Tibial nerve (tissue), 4 donors: Measurements from ENCODE around the gene SDK1. TPM values are rescaled to one million over a fixed set of nuclear protein-coding genes. Genes with fewer than 3 reads are reported as not detected.

ENCODE experiments used
- DNase-seq, 2 donors: peaks; one replicate each; pipeline ENCODE4 v3.0.0-alpha.2; 2019; ENCODE audit warnings: low spot score in 2 of 2
- H3K27ac ChIP-seq, 4 donors: fragments of 200-600 bp; sonication (generic) in 3 of 4; one replicate each; pipeline ENCODE4 v1.5.1; 2017 to 2019; ENCODE audit warnings: mild to moderate bottlenecking in 1 of 4
- H3K27me3 ChIP-seq, 2 donors: fragments of 200-600 bp; sonication (generic) in 1 of 2; one replicate each; pipeline versions ENCODE4 v1.5.1 to v1.6.0; 2017 to 2019
- H3K36me3 ChIP-seq, 3 donors: fragments of 200-600 bp; sonication (generic); one replicate each; pipeline ENCODE4 v1.5.1; 2018 to 2019
- H3K4me1 ChIP-seq, 4 donors: fragments of 200-600 bp; sonication (generic) in 3 of 4; one replicate each; pipeline ENCODE4 v1.5.1; 2017 to 2019
- H3K4me3 ChIP-seq, 4 donors: fragments of 200-600 bp; sonication (generic) in 3 of 4; one replicate each; pipeline ENCODE4 v1.5.1; 2017 to 2019; ENCODE audit warnings: mild to moderate bottlenecking in 1 of 4, moderate library complexity in 1 of 4
- H3K9me3 ChIP-seq, 4 donors: fragments of 200-600 bp; sonication (generic) in 3 of 4; one replicate each; pipeline ENCODE4 v1.5.1; 2017 to 2019
- EP300 ChIP-seq, 2 donors: sonication (generic); formaldehyde crosslinking; IDR thresholded peaks; one replicate each; pipeline ENCODE4 v1.6.1; 2017; ENCODE audit warnings: antibody characterized with exemption in 2 of 2, mild to moderate bottlenecking in 1 of 2
- POLR2A ChIP-seq, 2 donors: fragments of 450-650 bp; IDR thresholded peaks; one replicate each; pipeline ENCODE4 v1.6.1; 2017; ENCODE audit warnings: antibody characterized with exemption in 2 of 2, mild to moderate bottlenecking in 2 of 2, moderate library complexity in 2 of 2
- WGBS, 2 donors: methylation state at CpG; one replicate each; pipeline ENCODE4 v1.1.5; 2018; 5-methylcytosine and 5-hydroxymethylcytosine counted together
- total RNA-seq, 4 donors: library from RNA; depleted of rRNA; stranded (reverse); fragments of >200 nt; gene quantifications; one replicate each; pipeline ENCODE4 v1.1.0, GENCODE V29; 2016
- TF ChIP-seq, protein P1 (sequence below), 5 experiments: fragments of 200-600 bp in 3 of 5; fragments of 450-650 bp in 2 of 5; sonication (generic) in 3 of 5; IDR thresholded peaks; one replicate each; pipeline ENCODE4 v1.5.1; 2016 to 2019; ENCODE audit warnings: antibody characterized with exemption in 5 of 5, mild to moderate bottlenecking in 3 of 5, moderate library complexity in 2 of 5

The SDK1 gene
- total RNA-seq, 4 donors from 2014 or later, result 8.2 to 16.2 (median 12.9) TPM

DNA sequence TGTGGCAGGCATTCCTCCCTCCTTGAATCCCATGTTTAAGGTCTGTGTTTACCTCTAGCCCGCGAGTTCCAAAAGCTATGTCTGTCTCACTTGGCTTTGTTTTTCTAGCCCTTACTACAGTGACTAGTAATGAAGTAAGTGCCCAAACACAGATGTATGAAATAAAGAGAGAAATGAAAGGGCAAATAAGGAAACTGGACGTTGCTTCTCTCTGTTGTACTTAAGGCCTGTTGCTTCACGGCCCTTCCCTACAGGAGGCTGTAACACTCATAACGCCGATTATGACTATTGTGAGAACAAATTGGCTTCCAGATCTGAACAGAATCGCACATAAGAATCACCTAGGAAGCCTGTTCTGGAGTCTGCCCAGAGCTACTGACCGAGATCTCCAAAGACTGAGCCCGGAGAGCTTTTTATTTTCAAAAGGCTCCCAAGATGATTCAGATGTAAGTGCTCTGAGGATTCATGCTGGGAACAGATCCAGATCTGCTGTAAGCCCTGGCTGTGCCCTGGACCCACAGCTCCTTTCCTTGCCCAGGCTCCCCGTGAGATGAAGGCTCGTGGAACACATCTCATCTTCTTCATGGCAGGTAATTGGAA, 432.6 kb downstream of the SDK1 start:
- Histone ChIP-seq H3K4me3 (no peak overlapping the region), H3K27me3 (no peaks in the 10 kb centered on the region), H3K36me3 (no peaks in the 10 kb centered on the region), H3K27ac (no peak overlapping the region), H3K4me1 (no peaks in the 10 kb centered on the region), H3K9me3 (peaks cover 0 to 23% (median 0%) of the 10 kb centered on the region in 4 donors)
- DNase-seq, result no peak
- 80 to 81% methylated on average over 11 of the region's 11 CpGs for WGBS, 2 donors
- TF ChIP-seq EP300 (IDR thresholded peaks at IDR 0.05), result no peak
- TF ChIP-seq, protein P1, sequence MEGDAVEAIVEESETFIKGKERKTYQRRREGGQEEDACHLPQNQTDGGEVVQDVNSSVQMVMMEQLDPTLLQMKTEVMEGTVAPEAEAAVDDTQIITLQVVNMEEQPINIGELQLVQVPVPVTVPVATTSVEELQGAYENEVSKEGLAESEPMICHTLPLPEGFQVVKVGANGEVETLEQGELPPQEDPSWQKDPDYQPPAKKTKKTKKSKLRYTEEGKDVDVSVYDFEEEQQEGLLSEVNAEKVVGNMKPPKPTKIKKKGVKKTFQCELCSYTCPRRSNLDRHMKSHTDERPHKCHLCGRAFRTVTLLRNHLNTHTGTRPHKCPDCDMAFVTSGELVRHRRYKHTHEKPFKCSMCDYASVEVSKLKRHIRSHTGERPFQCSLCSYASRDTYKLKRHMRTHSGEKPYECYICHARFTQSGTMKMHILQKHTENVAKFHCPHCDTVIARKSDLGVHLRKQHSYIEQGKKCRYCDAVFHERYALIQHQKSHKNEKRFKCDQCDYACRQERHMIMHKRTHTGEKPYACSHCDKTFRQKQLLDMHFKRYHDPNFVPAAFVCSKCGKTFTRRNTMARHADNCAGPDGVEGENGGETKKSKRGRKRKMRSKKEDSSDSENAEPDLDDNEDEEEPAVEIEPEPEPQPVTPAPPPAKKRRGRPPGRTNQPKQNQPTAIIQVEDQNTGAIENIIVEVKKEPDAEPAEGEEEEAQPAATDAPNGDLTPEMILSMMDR (IDR thresholded peaks at IDR 0.05), result no peak
- no peak for TF ChIP-seq POLR2A (IDR thresholded peaks at IDR 0.05)

DNA sequence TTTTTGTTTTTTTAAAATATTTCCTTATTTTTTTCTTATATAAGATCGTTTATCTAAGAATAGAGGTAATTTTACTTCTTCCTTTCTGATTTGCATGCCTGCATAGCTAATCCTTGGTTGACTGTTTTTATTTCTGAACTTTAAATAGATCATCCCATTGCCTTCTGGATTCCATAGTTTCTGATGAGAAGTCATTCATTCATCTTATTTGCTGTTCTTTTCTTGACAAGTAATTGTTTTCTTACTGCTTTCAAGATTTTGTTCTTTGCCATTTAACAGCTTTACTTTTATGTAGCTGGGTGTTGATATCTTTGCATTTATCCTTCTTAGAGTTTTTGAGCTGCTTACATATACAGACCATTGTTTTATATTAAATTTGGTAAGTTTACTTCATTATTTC, 437.9 kb downstream of the SDK1 start:
- Histone ChIP-seq H3K36me3 (no peaks in the 10 kb centered on the region), H3K4me3 (no peak overlapping the region), H3K27me3 (no peaks in the 10 kb centered on the region), H3K4me1 (no peaks in the 10 kb centered on the region), H3K9me3 (peaks cover 0 to 35% (median 4%) of the 10 kb centered on the region in 4 donors), H3K27ac (no peak overlapping the region)
- TF ChIP-seq POLR2A (IDR thresholded peaks at IDR 0.05), result no peak
- no peak for TF ChIP-seq EP300 (IDR thresholded peaks at IDR 0.05)
- TF ChIP-seq, protein P1 (IDR thresholded peaks at IDR 0.05), result no peak
- no peak for DNase-seq
- 88 to 90% methylated on average over 1 of the region's 1 CpG for WGBS, 2 donors

DNA sequence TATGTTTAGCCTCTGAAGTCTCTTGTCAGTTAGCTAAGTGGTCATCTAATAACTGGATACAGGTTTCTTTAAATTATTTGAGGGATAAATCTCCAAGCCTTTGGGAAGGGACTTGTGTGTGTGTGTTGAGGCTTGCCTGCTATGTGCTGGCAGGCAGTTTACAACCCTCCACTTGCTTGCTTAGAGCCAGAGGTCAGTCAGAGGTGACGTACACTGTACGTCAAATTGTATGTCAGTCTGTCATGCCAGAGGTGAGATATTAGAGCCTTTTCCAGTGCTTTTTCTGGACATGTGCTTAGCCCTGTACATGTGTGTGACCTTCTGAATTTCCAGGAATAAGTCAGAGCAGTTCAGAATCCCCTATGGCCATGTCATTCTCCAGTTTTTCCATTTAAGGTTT, 438.9 kb downstream of the SDK1 start:
- no peaks in the 10 kb centered on the region for H3K27me3 ChIP-seq
- TF ChIP-seq, protein P1 (IDR thresholded peaks at IDR 0.05), result no peak
- TF ChIP-seq POLR2A (IDR thresholded peaks at IDR 0.05) (no peak), EP300 (IDR thresholded peaks at IDR 0.05) (no peak)
- peaks cover 0 to 35% (median 4%) of the 10 kb centered on the region in 4 donors for H3K9me3 ChIP-seq
- no peaks in the 10 kb centered on the region for H3K4me1 ChIP-seq
- no peak for DNase-seq
- WGBS, 2 donors, result 87 to 93% methylated on average over 2 of the region's 2 CpGs
- H3K27ac ChIP-seq, result no peak overlapping the region
- H3K4me3 ChIP-seq, result no peak overlapping the region
- H3K36me3 ChIP-seq, result no peaks in the 10 kb centered on the region

DNA sequence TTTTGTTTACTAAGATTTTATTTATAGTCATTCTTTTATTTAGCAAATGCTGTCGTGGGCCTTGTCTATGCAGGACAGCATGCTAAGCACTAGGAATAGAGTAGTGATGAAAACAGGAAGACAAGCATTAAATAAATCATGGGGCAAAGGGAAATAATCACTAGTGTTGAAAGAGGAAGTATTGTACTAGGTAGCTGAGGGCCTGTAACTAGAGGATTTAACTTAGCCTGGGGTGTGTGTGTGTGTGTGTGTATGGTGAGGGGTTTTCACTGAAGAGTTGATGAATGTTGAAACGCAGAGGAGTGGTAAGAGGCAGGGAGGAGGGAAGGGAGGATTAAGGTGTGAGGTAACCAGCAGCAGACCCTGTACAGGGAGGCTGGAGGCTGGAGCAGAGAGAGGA, 446.4 kb downstream of the SDK1 start:
- no peak for TF ChIP-seq EP300 (IDR thresholded peaks at IDR 0.05)
- TF ChIP-seq, protein P1 (IDR thresholded peaks at IDR 0.05), result no peak
- no peak for TF ChIP-seq POLR2A (IDR thresholded peaks at IDR 0.05)
- Histone ChIP-seq H3K36me3 (no peaks in the 10 kb centered on the region), H3K4me3 (no peak overlapping the region), H3K27ac (no peak overlapping the region), H3K9me3 (no peaks in the 10 kb centered on the region), H3K27me3 (no peaks in the 10 kb centered on the region), H3K4me1 (no peaks in the 10 kb centered on the region)
- DNase-seq, result no peak
- 46 to 73% methylated on average over 2 of the region's 2 CpGs for WGBS, 2 donors

DNA sequence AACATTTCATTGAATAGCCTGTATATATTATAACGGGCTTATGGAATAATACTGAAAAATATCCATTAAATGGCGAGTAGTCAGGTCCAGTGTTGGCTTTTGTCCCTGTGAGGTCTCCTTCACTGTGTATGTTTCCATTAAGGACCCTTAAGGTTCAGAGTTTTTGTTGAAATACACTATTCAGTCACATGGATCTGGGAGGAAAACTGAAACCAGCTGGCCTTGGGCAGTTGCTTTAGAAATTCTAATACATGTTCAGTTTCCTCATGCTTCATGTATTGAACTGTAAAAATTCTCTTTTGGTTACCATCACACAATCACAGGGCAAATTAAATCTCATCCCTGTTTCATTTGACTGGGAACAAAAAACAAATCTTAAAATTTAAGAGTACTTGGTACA, 447.3 kb downstream of the SDK1 start:
- no peaks in the 10 kb centered on the region for H3K4me1 ChIP-seq
- H3K27ac ChIP-seq, result no peak overlapping the region
- 71 to 83% methylated on average over 2 of the region's 2 CpGs for WGBS, 2 donors
- no peak overlapping the region for H3K4me3 ChIP-seq
- no peaks in the 10 kb centered on the region for H3K27me3 ChIP-seq
- no peak for DNase-seq
- no peaks in the 10 kb centered on the region for H3K9me3 ChIP-seq
- TF ChIP-seq POLR2A (IDR thresholded peaks at IDR 0.05), result no peak
- TF ChIP-seq, protein P1 (IDR thresholded peaks at IDR 0.05), result no peak
- TF ChIP-seq EP300 (IDR thresholded peaks at IDR 0.05), result no peak
- no peaks in the 10 kb centered on the region for H3K36me3 ChIP-seq
